Suprapubic skin (tissue), 4 donors: ENCODE measurements around the gene CD33.

Experiments used
- POLR2A ChIP-seq, 2 donors: fragments of 450-650 bp; IDR thresholded peaks; one replicate each; pipeline ENCODE4 v1.6.1; 2017; ENCODE audit warnings: antibody characterized with exemption in 2 of 2, mild to moderate bottlenecking in 2 of 2, moderate library complexity in 2 of 2
- POLR2AphosphoS5 ChIP-seq, 3 donors: sonication (generic); formaldehyde crosslinking; IDR thresholded peaks; one replicate each; pipeline ENCODE4 v1.6.1; 2017; ENCODE audit warnings: antibody characterized with exemption in 3 of 3
- TF ChIP-seq, protein P1 (sequence below), 2 donors: fragments of 200-600 bp in 1 of 2; fragments of 450-650 bp in 1 of 2; sonication (generic) in 1 of 2; IDR thresholded peaks; one replicate each; pipeline ENCODE4 v1.5.1; 2016 to 2019; ENCODE audit warnings: antibody characterized with exemption in 2 of 2, mild to moderate bottlenecking in 1 of 2, moderate library complexity in 1 of 2

DNA sequence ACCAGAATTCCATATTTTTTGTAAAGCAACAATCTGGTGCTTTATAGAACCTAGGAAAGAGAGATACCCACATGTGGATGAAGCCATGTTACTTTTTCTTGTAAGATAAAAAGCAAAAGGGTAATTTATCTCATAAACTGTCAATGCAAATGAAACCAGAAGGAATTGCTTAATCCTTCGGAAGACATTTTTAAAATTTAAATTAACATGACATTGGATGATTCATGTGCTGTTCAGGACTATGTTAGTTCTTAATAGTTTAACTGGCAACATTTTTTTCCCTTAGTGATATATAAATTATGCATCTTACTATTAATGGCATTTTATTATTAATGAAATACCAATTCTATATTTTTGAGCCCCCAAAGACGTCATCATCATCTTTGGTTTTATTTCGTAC is 60.8 kb downstream of the CD33 start:
- TF ChIP-seq, protein P1, sequence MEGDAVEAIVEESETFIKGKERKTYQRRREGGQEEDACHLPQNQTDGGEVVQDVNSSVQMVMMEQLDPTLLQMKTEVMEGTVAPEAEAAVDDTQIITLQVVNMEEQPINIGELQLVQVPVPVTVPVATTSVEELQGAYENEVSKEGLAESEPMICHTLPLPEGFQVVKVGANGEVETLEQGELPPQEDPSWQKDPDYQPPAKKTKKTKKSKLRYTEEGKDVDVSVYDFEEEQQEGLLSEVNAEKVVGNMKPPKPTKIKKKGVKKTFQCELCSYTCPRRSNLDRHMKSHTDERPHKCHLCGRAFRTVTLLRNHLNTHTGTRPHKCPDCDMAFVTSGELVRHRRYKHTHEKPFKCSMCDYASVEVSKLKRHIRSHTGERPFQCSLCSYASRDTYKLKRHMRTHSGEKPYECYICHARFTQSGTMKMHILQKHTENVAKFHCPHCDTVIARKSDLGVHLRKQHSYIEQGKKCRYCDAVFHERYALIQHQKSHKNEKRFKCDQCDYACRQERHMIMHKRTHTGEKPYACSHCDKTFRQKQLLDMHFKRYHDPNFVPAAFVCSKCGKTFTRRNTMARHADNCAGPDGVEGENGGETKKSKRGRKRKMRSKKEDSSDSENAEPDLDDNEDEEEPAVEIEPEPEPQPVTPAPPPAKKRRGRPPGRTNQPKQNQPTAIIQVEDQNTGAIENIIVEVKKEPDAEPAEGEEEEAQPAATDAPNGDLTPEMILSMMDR (IDR thresholded peaks at IDR 0.05), result no peak
- TF ChIP-seq POLR2A (IDR thresholded peaks at IDR 0.05) (no peak), POLR2AphosphoS5 (IDR thresholded peaks at IDR 0.05) (no peak)
